Measurements from ENCODE around the gene IGFALS. TPM values are rescaled to one million over a fixed set of nuclear protein-coding genes. Genes with fewer than 3 reads are reported as not detected.

IGFALS gene
- total RNA-seq, 3 donors from 2014 or later = 0.32 to 0.44 (median 0.33) TPM

- Histone ChIP-seq H3K9me3 (no peaks in the 10 kb centered on the region), H3K4me3 (no peak overlapping the region), H3K36me3 (no peaks in the 10 kb centered on the region), H3K27me3 (no peaks in the 10 kb centered on the region), H3K27ac (no peak overlapping the region), H3K4me1 (peaks cover 0 to 13% of the 10 kb centered on the region in 2 donors)
- TF ChIP-seq POLR2A (IDR thresholded peaks at IDR 0.05) (no peak), CTCF (IDR thresholded peaks at IDR 0.05) (no peak), POLR2AphosphoS5 (IDR thresholded peaks at IDR 0.05) (no peak)
- no peak for DNase-seq (ENCODE audit: low spot score in 2 of 2)
- intact Hi-C loops (cut with DNase I; ENCODE audit: low total_unique reads) = no loop called here
Observed at GRCh38 chr16:1791943-1792812, 1.3 kb downstream of the IGFALS start.

GRCh38 chr16:1791256-1791942, 2.1 kb downstream of the IGFALS start:
- no peaks in the 10 kb centered on the region for H3K36me3 ChIP-seq

GRCh38 chr16:1790611-1791255, 2.8 kb downstream of the IGFALS start:
- peaks cover 0 to 13% of the 10 kb centered on the region in 2 donors for H3K4me1 ChIP-seq
- no peak overlapping the region for H3K27ac ChIP-seq
- TF ChIP-seq CTCF (IDR thresholded peaks at IDR 0.05) (no peak), POLR2AphosphoS5 (IDR thresholded peaks at IDR 0.05) (no peak), POLR2A (IDR thresholded peaks at IDR 0.05) (no peak)
- intact Hi-C loops (cut with DNase I; ENCODE audit: low total_unique reads) = no loop called here
- DNase-seq (ENCODE audit: low spot score in 2 of 2) = no peak
- H3K4me3 ChIP-seq = no peak overlapping the region
- H3K27me3 ChIP-seq = no peaks in the 10 kb centered on the region
- H3K36me3 ChIP-seq = no peaks in the 10 kb centered on the region
- no peaks in the 10 kb centered on the region for H3K9me3 ChIP-seq

More at GRCh38 chr16:1791256-1791942, 2.1 kb downstream of the IGFALS start:
- intact Hi-C loops (cut with DNase I; ENCODE audit: low total_unique reads) = no loop called here
- H3K4me3 ChIP-seq = no peak overlapping the region
- TF ChIP-seq POLR2AphosphoS5 (IDR thresholded peaks at IDR 0.05) = no peak
- TF ChIP-seq POLR2A (IDR thresholded peaks at IDR 0.05) = no peak
- TF ChIP-seq CTCF (IDR thresholded peaks at IDR 0.05) = no peak
- no peak overlapping the region for H3K27ac ChIP-seq
- DNase-seq (ENCODE audit: low spot score in 2 of 2) = no peak
- peaks cover 0 to 13% of the 10 kb centered on the region in 2 donors for H3K4me1 ChIP-seq
- no peaks in the 10 kb centered on the region for H3K9me3 ChIP-seq
- H3K27me3 ChIP-seq = no peaks in the 10 kb centered on the region

GRCh38 chr16:1790261-1790610, 3.3 kb downstream of the IGFALS start:
- intact Hi-C loops (cut with DNase I; ENCODE audit: low total_unique reads) = no loop called here
- H3K36me3 ChIP-seq = no peaks in the 10 kb centered on the region
- no peak for TF ChIP-seq CTCF (IDR thresholded peaks at IDR 0.05)
- TF ChIP-seq POLR2AphosphoS5 (IDR thresholded peaks at IDR 0.05) = no peak
- no peak for TF ChIP-seq POLR2A (IDR thresholded peaks at IDR 0.05)

More at GRCh38 chr16:1790261-1790610, 3.3 kb downstream of the IGFALS start:
- no peak for DNase-seq (ENCODE audit: low spot score in 2 of 2)
- Histone ChIP-seq H3K9me3 (no peaks in the 10 kb centered on the region), H3K27me3 (no peaks in the 10 kb centered on the region), H3K27ac (no peak overlapping the region), H3K4me1 (peaks cover 0 to 13% of the 10 kb centered on the region in 2 donors), H3K4me3 (no peak overlapping the region)

Data from breast epithelium (tissue), 4 donors.